ENCODE results near the gene XIST.

Gene XIST

DNA sequence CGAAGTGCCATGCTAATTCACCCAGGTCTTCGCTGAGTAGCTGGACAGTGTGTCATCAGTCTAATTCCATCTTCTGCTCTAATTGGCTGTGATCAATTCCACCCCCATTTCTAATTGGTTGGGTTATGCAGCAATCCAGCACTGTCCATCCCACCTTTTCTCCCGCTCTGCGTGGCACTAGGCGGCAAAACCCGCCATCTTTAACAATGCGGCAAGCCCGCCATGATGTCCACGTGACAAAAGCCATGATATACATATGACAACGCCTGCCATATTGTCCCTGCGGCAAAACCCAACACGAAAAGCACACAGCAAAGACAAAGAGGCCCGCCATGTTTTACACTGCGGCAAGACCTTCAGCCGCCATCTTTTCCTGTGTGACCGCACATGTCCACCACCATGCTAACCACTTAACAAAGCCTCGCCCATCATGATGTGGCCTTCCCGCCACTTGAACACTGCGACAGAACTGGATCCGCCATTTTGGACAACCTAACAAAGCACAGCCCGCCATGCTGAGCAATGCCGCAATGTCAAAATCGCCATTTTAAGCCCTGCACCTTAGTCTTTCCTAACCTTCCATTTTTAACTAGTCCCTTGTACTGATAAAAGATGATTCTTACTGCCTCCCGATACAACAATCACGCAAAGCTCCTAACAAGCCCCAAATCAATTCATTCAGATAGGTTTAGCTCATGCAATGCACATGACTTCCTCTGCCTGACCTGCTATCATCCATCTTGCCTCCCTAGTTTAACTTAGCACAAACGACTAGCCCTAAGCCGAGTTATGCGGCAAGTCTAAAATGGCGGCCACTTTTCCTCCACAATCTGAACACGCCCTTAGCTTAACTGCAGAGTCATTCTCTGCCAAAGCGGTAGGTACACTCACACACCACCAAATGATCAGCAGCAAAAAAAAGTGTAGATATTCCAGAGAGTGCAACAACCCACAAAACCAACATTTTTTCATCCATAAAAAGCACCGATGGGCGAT is 1.2 kb downstream of the XIST start:
- Histone ChIP-seq H3K4me1 (ENCODE audit: insufficient read depth, low read length) (no peaks in the 10 kb centered on the region), H2AFZ (ENCODE audit: low read depth, low read length) (no peak overlapping the region), H3K36me3 (ENCODE audit: insufficient read depth, low read length) (no peaks in the 10 kb centered on the region), H3K9me3 (ENCODE audit: insufficient read depth, low read length, severe bottlenecking) (no peaks in the 10 kb centered on the region), H3K9ac (ENCODE audit: low read depth, low read length) (no peak overlapping the region), H3K4me2 (ENCODE audit: insufficient read depth, low read length) (no peak overlapping the region), H3K27me3 (ENCODE audit: insufficient read depth, low read length, poor library complexity) (no peaks in the 10 kb centered on the region), H3K79me2 (ENCODE audit: insufficient read depth, low read length) (no peaks in the 10 kb centered on the region), H3K4me3 (ENCODE audit: low read depth in 1 of 2, low read length in 2 of 2) (no peak overlapping the region), H3K27ac (ENCODE audit: low read length) (no peak overlapping the region), H4K20me1 (ENCODE audit: insufficient read depth, low read length) (no peaks in the 10 kb centered on the region)
- DNase-seq = no peak
- no peak for TF ChIP-seq EZH2 (IDR thresholded peaks at IDR 0.05; ENCODE audit: borderline replicate concordance, low read depth, low read length, severe bottlenecking)
- TF ChIP-seq, protein P1, sequence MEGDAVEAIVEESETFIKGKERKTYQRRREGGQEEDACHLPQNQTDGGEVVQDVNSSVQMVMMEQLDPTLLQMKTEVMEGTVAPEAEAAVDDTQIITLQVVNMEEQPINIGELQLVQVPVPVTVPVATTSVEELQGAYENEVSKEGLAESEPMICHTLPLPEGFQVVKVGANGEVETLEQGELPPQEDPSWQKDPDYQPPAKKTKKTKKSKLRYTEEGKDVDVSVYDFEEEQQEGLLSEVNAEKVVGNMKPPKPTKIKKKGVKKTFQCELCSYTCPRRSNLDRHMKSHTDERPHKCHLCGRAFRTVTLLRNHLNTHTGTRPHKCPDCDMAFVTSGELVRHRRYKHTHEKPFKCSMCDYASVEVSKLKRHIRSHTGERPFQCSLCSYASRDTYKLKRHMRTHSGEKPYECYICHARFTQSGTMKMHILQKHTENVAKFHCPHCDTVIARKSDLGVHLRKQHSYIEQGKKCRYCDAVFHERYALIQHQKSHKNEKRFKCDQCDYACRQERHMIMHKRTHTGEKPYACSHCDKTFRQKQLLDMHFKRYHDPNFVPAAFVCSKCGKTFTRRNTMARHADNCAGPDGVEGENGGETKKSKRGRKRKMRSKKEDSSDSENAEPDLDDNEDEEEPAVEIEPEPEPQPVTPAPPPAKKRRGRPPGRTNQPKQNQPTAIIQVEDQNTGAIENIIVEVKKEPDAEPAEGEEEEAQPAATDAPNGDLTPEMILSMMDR (IDR thresholded peaks at IDR 0.05; ENCODE audit: borderline replicate concordance, extremely low read depth, low read length, poor library complexity, severe bottlenecking) = no peak
- ATAC-seq (ENCODE audit: insufficient read depth, low read depth) = no peak

DNA sequence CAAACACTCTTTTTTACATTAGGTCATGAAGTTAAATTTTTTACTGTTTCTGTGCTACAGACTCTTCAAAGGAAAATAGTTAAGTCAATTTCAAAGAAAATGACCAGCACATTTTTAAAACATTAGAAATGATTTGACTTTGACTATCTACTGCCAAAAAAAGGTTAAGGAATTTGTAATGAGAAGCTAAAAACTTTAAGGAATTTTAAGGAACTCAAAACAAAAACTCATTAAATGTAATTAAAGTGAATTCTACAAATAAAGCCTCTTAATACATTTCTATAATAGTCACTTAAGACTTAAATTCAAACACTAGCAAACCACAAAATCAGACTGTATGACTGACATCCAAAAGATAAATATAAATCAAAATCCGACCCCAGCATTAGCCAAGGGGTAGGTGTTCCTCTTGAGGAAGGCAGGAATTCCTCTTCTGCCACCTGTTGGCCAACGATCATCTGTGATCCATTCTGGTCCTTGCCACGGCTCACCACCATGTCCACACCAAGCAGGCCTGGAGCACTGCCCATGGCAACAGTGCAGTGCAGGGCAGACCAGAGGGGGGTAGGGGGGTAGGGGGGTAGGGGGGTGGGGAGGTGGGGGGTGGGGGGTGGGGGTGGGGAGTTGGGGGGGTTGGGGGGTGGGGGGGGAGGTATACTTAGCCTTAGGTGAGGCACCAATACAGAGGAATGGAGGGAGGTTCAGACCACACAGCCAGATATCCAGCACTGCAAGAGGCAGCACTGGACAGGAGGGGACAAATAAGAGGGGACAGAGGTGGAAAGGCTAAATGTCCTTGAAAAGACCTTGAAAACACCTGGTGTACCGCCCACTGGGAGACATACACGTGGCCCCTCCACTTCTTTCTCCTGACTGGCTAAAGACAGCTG is 2.1 kb downstream of the XIST start:
- no peak for TF ChIP-seq EZH2 (IDR thresholded peaks at IDR 0.05; ENCODE audit: borderline replicate concordance, low read depth, low read length, severe bottlenecking)
- TF ChIP-seq, protein P1 (IDR thresholded peaks at IDR 0.05; ENCODE audit: borderline replicate concordance, extremely low read depth, low read length, poor library complexity, severe bottlenecking) = peak; percentile 18
- Histone ChIP-seq H3K4me2 (ENCODE audit: insufficient read depth, low read length) (no peak overlapping the region), H3K9me3 (ENCODE audit: insufficient read depth, low read length, severe bottlenecking) (no peaks in the 10 kb centered on the region), H3K4me3 (ENCODE audit: low read depth in 1 of 2, low read length in 2 of 2) (no peak overlapping the region), H3K79me2 (ENCODE audit: insufficient read depth, low read length) (no peaks in the 10 kb centered on the region), H3K36me3 (ENCODE audit: insufficient read depth, low read length) (no peaks in the 10 kb centered on the region), H3K27me3 (ENCODE audit: insufficient read depth, low read length, poor library complexity) (no peaks in the 10 kb centered on the region), H4K20me1 (ENCODE audit: insufficient read depth, low read length) (no peaks in the 10 kb centered on the region), H3K4me1 (ENCODE audit: insufficient read depth, low read length) (no peaks in the 10 kb centered on the region), H3K27ac (ENCODE audit: low read length) (no peak overlapping the region), H2AFZ (ENCODE audit: low read depth, low read length) (no peak overlapping the region), H3K9ac (ENCODE audit: low read depth, low read length) (no peak overlapping the region)
- no peak for DNase-seq
- ATAC-seq (ENCODE audit: insufficient read depth, low read depth) = no peak

DNA sequence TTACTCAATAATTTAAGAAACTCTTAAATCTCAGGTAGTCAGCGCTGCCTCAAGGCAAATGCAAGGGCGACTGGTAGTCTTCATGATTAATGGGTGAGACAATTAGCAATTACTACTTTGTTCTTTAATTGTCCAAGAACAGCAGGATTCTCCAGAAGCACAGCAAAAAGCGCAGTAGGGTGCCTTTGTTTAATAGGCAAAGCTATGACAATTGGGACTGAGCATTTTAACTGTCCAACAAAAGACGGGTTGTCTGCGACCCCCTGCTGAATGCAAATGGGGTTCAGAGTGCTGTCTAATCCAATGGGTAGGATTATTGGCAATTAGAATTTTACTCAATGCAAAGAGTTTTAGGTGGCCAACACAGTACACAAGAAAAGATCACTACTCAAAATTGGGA is 3.4 kb downstream of the XIST start:
- no peak overlapping the region for H3K27ac ChIP-seq (ENCODE audit: low read length)
- no peak overlapping the region for H2AFZ ChIP-seq (ENCODE audit: low read depth, low read length)
- no peaks in the 10 kb centered on the region for H3K4me1 ChIP-seq (ENCODE audit: insufficient read depth, low read length)
- H3K36me3 ChIP-seq (ENCODE audit: insufficient read depth, low read length) = no peaks in the 10 kb centered on the region
- H3K79me2 ChIP-seq (ENCODE audit: insufficient read depth, low read length) = no peaks in the 10 kb centered on the region
- TF ChIP-seq, protein P1 (IDR thresholded peaks at IDR 0.05; ENCODE audit: borderline replicate concordance, extremely low read depth, low read length, poor library complexity, severe bottlenecking) = no peak
- no peak for TF ChIP-seq EZH2 (IDR thresholded peaks at IDR 0.05; ENCODE audit: borderline replicate concordance, low read depth, low read length, severe bottlenecking)
- H3K4me3 ChIP-seq (ENCODE audit: low read depth in 1 of 2, low read length in 2 of 2) = no peak overlapping the region
- H3K9ac ChIP-seq (ENCODE audit: low read depth, low read length) = no peak overlapping the region
- ATAC-seq (ENCODE audit: insufficient read depth, low read depth) (no peak), DNase-seq (no peak)
- no peaks in the 10 kb centered on the region for H3K9me3 ChIP-seq (ENCODE audit: insufficient read depth, low read length, severe bottlenecking)
- H3K4me2 ChIP-seq (ENCODE audit: insufficient read depth, low read length) = no peak overlapping the region
- no peaks in the 10 kb centered on the region for H3K27me3 ChIP-seq (ENCODE audit: insufficient read depth, low read length, poor library complexity)
- H4K20me1 ChIP-seq (ENCODE audit: insufficient read depth, low read length) = no peaks in the 10 kb centered on the region
